ENCODE data around the gene HM13.

HM13 gene

GRCh38 chr20:31569163-31570020, 55.1 kb downstream of the HM13 start:
- TF ChIP-seq, protein P1, sequence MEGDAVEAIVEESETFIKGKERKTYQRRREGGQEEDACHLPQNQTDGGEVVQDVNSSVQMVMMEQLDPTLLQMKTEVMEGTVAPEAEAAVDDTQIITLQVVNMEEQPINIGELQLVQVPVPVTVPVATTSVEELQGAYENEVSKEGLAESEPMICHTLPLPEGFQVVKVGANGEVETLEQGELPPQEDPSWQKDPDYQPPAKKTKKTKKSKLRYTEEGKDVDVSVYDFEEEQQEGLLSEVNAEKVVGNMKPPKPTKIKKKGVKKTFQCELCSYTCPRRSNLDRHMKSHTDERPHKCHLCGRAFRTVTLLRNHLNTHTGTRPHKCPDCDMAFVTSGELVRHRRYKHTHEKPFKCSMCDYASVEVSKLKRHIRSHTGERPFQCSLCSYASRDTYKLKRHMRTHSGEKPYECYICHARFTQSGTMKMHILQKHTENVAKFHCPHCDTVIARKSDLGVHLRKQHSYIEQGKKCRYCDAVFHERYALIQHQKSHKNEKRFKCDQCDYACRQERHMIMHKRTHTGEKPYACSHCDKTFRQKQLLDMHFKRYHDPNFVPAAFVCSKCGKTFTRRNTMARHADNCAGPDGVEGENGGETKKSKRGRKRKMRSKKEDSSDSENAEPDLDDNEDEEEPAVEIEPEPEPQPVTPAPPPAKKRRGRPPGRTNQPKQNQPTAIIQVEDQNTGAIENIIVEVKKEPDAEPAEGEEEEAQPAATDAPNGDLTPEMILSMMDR (IDR thresholded peaks at IDR 0.05; ENCODE audit: low read depth, low read length), result peak; percentile 87
- TF ChIP-seq, protein P2, sequence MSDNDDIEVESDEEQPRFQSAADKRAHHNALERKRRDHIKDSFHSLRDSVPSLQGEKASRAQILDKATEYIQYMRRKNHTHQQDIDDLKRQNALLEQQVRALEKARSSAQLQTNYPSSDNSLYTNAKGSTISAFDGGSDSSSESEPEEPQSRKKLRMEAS (IDR thresholded peaks at IDR 0.05; ENCODE audit: low read depth, low read length), result no peak
- H3K4me3 ChIP-seq (ENCODE audit: low read depth, low read length), result no peak overlapping the region
- DNase-seq (ENCODE audit: low read depth), result peak; percentile 61

- no peak overlapping the region for H3K4me3 ChIP-seq (ENCODE audit: low read depth, low read length)
- TF ChIP-seq, protein P1 (IDR thresholded peaks at IDR 0.05; ENCODE audit: low read depth, low read length), result no peak
- TF ChIP-seq, protein P2 (IDR thresholded peaks at IDR 0.05; ENCODE audit: low read depth, low read length), result no peak
- TF ChIP-seq POLR2A (IDR thresholded peaks at IDR 0.05; ENCODE audit: extremely low read depth, insufficient read length) (no peak), MYC (IDR thresholded peaks at IDR 0.05; ENCODE audit: low read depth, low read length) (no peak)
- DNase-seq (ENCODE audit: low read depth), result no peak
These were observed 55.8 kb downstream of the HM13 start for GRCh38 chr20:31570021-31570463.

DNA sequence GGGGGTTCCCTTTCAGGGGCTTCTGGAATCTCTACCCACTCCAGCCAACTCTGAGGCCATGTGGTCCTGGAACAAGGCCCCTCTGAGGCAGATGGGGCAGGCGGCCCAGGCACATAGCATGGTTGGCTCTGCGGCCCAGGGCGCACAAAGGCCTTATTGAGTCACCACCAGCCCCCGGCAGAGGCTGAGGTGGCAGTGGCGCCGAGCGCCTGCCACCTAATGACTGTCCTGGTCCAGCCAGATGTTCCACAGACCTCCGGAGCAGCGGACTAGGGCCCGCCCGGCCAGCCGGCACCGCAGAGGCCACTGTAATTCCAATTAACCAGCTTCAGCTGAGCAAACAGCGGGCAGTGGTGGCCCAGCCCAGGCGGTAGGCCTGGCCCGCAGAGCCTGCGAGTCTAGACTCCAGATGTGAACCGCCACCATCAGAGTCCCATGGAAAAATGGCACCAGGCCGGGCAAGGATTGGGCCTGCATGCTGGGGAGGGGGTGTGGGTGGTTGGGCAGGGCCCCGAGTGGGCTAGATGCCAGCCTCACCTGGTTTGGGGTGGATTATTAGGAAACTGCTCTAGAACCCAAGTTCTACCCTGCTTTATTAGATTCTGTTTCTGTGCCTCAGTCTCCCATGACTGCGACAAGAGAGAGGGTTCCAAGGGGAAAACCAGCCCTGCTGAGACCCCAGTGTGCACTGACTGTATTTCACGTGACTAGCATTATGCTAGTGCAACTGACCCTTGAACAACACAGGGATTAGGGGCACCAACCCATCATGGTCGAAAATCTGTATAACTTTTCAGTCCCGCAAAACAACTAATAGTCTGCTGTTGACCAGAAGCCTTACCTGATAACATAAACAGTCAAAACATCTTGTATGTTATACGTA, 56.7 kb downstream of the HM13 start:
- no peak overlapping the region for H3K4me3 ChIP-seq (ENCODE audit: low read depth, low read length)
- TF ChIP-seq, protein P2 (IDR thresholded peaks at IDR 0.05; ENCODE audit: low read depth, low read length), result no peak
- TF ChIP-seq MYC (IDR thresholded peaks at IDR 0.05; ENCODE audit: low read depth, low read length) (no peak), POLR2A (IDR thresholded peaks at IDR 0.05; ENCODE audit: extremely low read depth, insufficient read length) (no peak)
- TF ChIP-seq, protein P1 (IDR thresholded peaks at IDR 0.05; ENCODE audit: low read depth, low read length), result no peak
- no peak for DNase-seq (ENCODE audit: low read depth)

GRCh38 chr20:31572042-31572700, 57.9 kb downstream of the HM13 start:
- H3K4me3 ChIP-seq (ENCODE audit: low read depth, low read length), result peak overlapping the region; percentile 50
- TF ChIP-seq POLR2A (IDR thresholded peaks at IDR 0.05; ENCODE audit: extremely low read depth, insufficient read length) (no peak), MYC (IDR thresholded peaks at IDR 0.05; ENCODE audit: low read depth, low read length) (no peak)
- TF ChIP-seq, protein P1 (IDR thresholded peaks at IDR 0.05; ENCODE audit: low read depth, low read length), result no peak
- TF ChIP-seq, protein P2 (IDR thresholded peaks at IDR 0.05; ENCODE audit: low read depth, low read length), result no peak
- DNase-seq (ENCODE audit: low read depth), result no peak

DNA sequence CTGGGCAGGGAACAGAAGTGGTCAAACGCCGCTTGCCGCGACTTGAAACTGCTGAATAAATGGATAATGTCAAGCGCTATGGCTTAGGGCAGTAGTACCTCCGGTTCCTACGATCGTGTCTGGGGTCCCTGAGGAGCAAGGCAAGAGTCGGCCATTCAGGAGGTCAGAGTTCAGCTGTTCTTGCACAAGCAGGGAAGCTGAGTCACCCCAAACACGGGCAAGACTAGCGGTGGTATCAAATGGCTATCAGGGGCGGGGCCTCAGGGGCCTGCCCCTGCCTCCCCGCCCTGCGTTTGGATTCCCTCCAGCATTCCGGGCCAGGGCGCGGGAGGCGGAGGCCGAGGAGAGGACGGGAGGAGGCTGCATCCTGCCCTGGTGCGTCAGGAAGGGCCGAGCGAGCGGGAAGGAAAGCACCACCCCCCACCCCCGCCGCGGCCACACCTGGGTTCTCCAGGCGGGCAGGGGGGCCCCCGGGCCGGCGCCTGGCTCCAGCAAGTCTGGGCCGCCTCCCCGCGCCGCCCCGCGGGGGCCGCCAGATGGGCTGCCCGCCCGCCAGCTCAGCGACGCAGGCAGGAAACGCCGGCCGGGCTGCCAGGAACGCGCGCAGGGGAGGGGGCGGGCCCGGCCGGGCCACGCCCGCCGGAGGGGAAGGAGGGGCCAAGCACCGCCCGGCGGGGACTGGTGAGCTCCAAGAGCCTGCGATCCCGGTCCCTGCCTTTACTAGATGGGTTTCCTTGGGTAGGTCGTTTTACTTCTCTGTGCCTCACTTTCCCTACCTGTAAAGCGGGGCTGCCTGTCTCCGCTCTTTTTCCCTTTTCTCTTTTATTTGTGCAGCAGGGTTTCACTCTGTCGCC, 58.7 kb downstream of the HM13 start:
- TF ChIP-seq MYC (IDR thresholded peaks at IDR 0.05; ENCODE audit: low read depth, low read length) (peak; percentile 82), POLR2A (IDR thresholded peaks at IDR 0.05; ENCODE audit: extremely low read depth, insufficient read length) (peak; percentile 68)
- TF ChIP-seq, protein P1 (IDR thresholded peaks at IDR 0.05; ENCODE audit: low read depth, low read length), result no peak
- TF ChIP-seq, protein P2 (IDR thresholded peaks at IDR 0.05; ENCODE audit: low read depth, low read length), result peak; percentile 66
- peak overlapping the region; percentile 53 for H3K4me3 ChIP-seq (ENCODE audit: low read depth, low read length)
- DNase-seq (ENCODE audit: low read depth), result peak; percentile 98

All from NB4 (cell line).